WTC11 (cell line): ENCODE data around the gene PPP2R5A. TPM values are rescaled to one million over a fixed set of nuclear protein-coding genes. Genes with fewer than 3 reads are reported as not detected.

Experiments used
- ATAC-seq: fragments of 200-7000 bp; cut with Tn5 transposase; 2 replicates; pipeline ENCODE4 v1.10.0; 2021; ENCODE audit warnings: mild to moderate bottlenecking, moderate library complexity
- CTCF ChIA-PET: fragments of 300-600 bp; sonication (Branson Sonifier 250); formaldehyde crosslinking; loops from one replicate; lab custom pipeline; 2021; ENCODE audit warnings: antibody characterized with exemption; lab: Charles Lee
- POLR2A ChIA-PET: fragments of 350-600 bp; sonication (Branson Sonifier 250); formaldehyde crosslinking; loops from one replicate; lab custom pipeline; 2021; ENCODE audit warnings: antibody characterized with exemption; lab: Charles Lee
- DNase-seq: peaks from one replicate; pipeline ENCODE4 v3.0.0; 2021; ENCODE audit warnings: low spot score
- H3K27ac Mint-ChIP-seq: 2 replicates; pipeline ENCODE4 v1.8.0; 2021; ENCODE audit warnings: mixed read lengths
- H3K27me3 Mint-ChIP-seq: 2 replicates; pipeline ENCODE4 v1.8.0; 2021; ENCODE audit warnings: low read depth, mild to moderate bottlenecking, moderate library complexity, mixed read lengths
- H3K36me3 Mint-ChIP-seq: 2 replicates; pipeline ENCODE4 v1.8.0; 2021; ENCODE audit warnings: mixed read lengths
- H3K4me1 Mint-ChIP-seq: 2 replicates; pipeline ENCODE4 v1.8.0; 2022; ENCODE audit warnings: mixed read lengths
- H3K4me3 Mint-ChIP-seq: 2 replicates; pipeline ENCODE4 v1.8.0; 2021; ENCODE audit warnings: mild to moderate bottlenecking, moderate library complexity, mixed read lengths
- H3K9me3 Mint-ChIP-seq: 2 replicates; pipeline ENCODE4 v1.8.0; 2021; ENCODE audit warnings: mixed read lengths
- ATF1 ChIP-seq: sonication (generic); formaldehyde crosslinking; IDR thresholded peaks from 2 replicates; pipeline ENCODE4 v1.8.1; 2023; ENCODE audit warnings: mild to moderate bottlenecking, moderate library complexity, missing genetic modification reagents
- ATF6 ChIP-seq: sonication (generic); formaldehyde crosslinking; IDR thresholded peaks from 2 replicates; pipeline ENCODE4 v1.8.1; 2023; ENCODE audit warnings: mild to moderate bottlenecking, missing genetic modification reagents
- CREM ChIP-seq: sonication (generic); formaldehyde crosslinking; IDR thresholded peaks from 2 replicates; pipeline ENCODE4 v1.8.1; 2022; ENCODE audit warnings: mild to moderate bottlenecking, missing genetic modification reagents, moderate library complexity
- CTCF ChIP-seq: fragments of 200-600 bp; IDR thresholded peaks from 2 replicates; pipeline ENCODE4 v1.8.0; 2022; ENCODE audit warnings: antibody characterized with exemption
- ELF4 ChIP-seq: sonication (generic); formaldehyde crosslinking; IDR thresholded peaks from 2 replicates; pipeline ENCODE4 v1.8.1; 2022; ENCODE audit warnings: low read depth, mild to moderate bottlenecking, moderate library complexity, missing genetic modification reagents
- ESRRA ChIP-seq: sonication (generic); formaldehyde crosslinking; IDR thresholded peaks from 2 replicates; pipeline ENCODE4 v1.8.1; 2022; ENCODE audit warnings: mild to moderate bottlenecking, missing genetic modification reagents, borderline replicate concordance
- FOXP4 ChIP-seq: sonication (generic); formaldehyde crosslinking; IDR thresholded peaks from 2 replicates; pipeline ENCODE4 v1.8.0; 2022; ENCODE audit warnings: mild to moderate bottlenecking, missing genetic modification reagents
- GRHL2 ChIP-seq: fragments of 250-450 bp; sonication (Bioruptor Pico); IDR thresholded peaks from 2 replicates; pipeline ENCODE4 v1.8.0; 2022; ENCODE audit warnings: mild to moderate bottlenecking, moderate library complexity; ENCODE audit not compliant: insufficient replicate concordance, severe bottlenecking
- GTF2I ChIP-seq: fragments of 250-450 bp; sonication (Bioruptor Pico); conservative IDR thresholded peaks from 2 replicates; pipeline ENCODE4 v1.4.0; 2021; ENCODE audit warnings: mild to moderate bottlenecking
- HMGA2 ChIP-seq: fragments of 250-450 bp; sonication (Bioruptor Pico); IDR thresholded peaks from 2 replicates; pipeline ENCODE4 v1.4.0; 2021; ENCODE audit warnings: mild to moderate bottlenecking, moderate library complexity
- MAX ChIP-seq: sonication (generic); formaldehyde crosslinking; IDR thresholded peaks from 2 replicates; pipeline ENCODE4 v1.8.0; 2022; ENCODE audit warnings: mild to moderate bottlenecking, missing genetic modification reagents
- NFYB ChIP-seq: sonication (generic); formaldehyde crosslinking; conservative IDR thresholded peaks from 2 replicates; pipeline ENCODE4 v1.8.0; 2022; ENCODE audit warnings: low read depth, missing genetic modification reagents
- NR3C1 ChIP-seq: sonication (generic); formaldehyde crosslinking; conservative IDR thresholded peaks from 2 replicates; pipeline ENCODE4 v1.8.1; 2023; ENCODE audit warnings: low read depth, mild to moderate bottlenecking, missing genetic modification reagents
- OVOL2 ChIP-seq: fragments of 250-450 bp; sonication (Bioruptor Pico); IDR thresholded peaks from 2 replicates; pipeline ENCODE4 v1.9.0; 2021; ENCODE audit warnings: mild to moderate bottlenecking, borderline replicate concordance
- SMAD4 ChIP-seq: sonication (generic); formaldehyde crosslinking; IDR thresholded peaks from 2 replicates; pipeline ENCODE4 v1.8.0; 2022; ENCODE audit warnings: mild to moderate bottlenecking, missing genetic modification reagents
- SP1 ChIP-seq: sonication (generic); formaldehyde crosslinking; conservative IDR thresholded peaks from 2 replicates; pipeline ENCODE4 v1.8.1; 2022; ENCODE audit warnings: missing genetic modification reagents
- STAT6 ChIP-seq: sonication (generic); formaldehyde crosslinking; conservative IDR thresholded peaks from 2 replicates; pipeline ENCODE4 v1.8.1; 2023; ENCODE audit warnings: mild to moderate bottlenecking, low read depth, missing genetic modification reagents, moderate library complexity
- ZNF138 ChIP-seq: sonication (generic); formaldehyde crosslinking; conservative IDR thresholded peaks from 2 replicates; pipeline ENCODE4 v1.8.1; 2022; ENCODE audit warnings: mild to moderate bottlenecking, moderate library complexity, missing genetic modification reagents
- ZNF219 ChIP-seq: sonication (generic); formaldehyde crosslinking; IDR thresholded peaks from 2 replicates; pipeline ENCODE4 v1.8.0; 2023; ENCODE audit warnings: missing genetic modification reagents, mild to moderate bottlenecking, borderline replicate concordance
- ZNF263 ChIP-seq: sonication (generic); formaldehyde crosslinking; IDR thresholded peaks from 2 replicates; pipeline ENCODE4 v1.8.1; 2022; ENCODE audit warnings: low read depth, mild to moderate bottlenecking, moderate library complexity, missing genetic modification reagents
- total RNA-seq: library from RNA; stranded (reverse); gene quantifications from 3 replicates; pipeline ENCODE4 v1.2.3, GENCODE V29; 2021
- TF ChIP-seq, protein P1 (sequence below): sonication (generic); formaldehyde crosslinking; IDR thresholded peaks from 2 replicates; pipeline ENCODE4 v1.8.1; 2022; ENCODE audit warnings: mild to moderate bottlenecking, missing genetic modification reagents, moderate library complexity, borderline replicate concordance
- TF ChIP-seq, protein P2 (sequence below): sonication (generic); formaldehyde crosslinking; IDR thresholded peaks from 2 replicates; pipeline ENCODE4 v1.8.1; 2023; ENCODE audit warnings: mild to moderate bottlenecking, missing genetic modification reagents, moderate library complexity
- TF ChIP-seq, protein P3 (sequence below): fragments of 250-450 bp; sonication (Bioruptor Pico); IDR thresholded peaks from 2 replicates; pipeline ENCODE4 v2.1.2; 2022; ENCODE audit warnings: mild to moderate bottlenecking, moderate library complexity

The PPP2R5A gene
- total RNA-seq, 1 experiment from 2014 or later = 35.9 TPM

- H3K4me1 Mint-ChIP-seq = no peaks in the 10 kb centered on the region
- DNase-seq = no peak
- no peaks in the 10 kb centered on the region for H3K36me3 Mint-ChIP-seq
- H3K4me3 Mint-ChIP-seq = no peak overlapping the region
- H3K27ac Mint-ChIP-seq = no peak overlapping the region
- POLR2A ChIA-PET = no interaction called here
- TF ChIP-seq ATF1 (CRISPR knock-in tag) (no peak), CREM (no peak), ESRRA (CRISPR knock-in tag) (no peak), STAT6 (CRISPR knock-in tag) (no peak), ZNF138 (CRISPR knock-in tag) (no peak)
- TF ChIP-seq, protein P1, sequence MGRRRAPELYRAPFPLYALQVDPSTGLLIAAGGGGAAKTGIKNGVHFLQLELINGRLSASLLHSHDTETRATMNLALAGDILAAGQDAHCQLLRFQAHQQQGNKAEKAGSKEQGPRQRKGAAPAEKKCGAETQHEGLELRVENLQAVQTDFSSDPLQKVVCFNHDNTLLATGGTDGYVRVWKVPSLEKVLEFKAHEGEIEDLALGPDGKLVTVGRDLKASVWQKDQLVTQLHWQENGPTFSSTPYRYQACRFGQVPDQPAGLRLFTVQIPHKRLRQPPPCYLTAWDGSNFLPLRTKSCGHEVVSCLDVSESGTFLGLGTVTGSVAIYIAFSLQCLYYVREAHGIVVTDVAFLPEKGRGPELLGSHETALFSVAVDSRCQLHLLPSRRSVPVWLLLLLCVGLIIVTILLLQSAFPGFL (CRISPR knock-in tag) = no peak
- TF ChIP-seq, protein P2, sequence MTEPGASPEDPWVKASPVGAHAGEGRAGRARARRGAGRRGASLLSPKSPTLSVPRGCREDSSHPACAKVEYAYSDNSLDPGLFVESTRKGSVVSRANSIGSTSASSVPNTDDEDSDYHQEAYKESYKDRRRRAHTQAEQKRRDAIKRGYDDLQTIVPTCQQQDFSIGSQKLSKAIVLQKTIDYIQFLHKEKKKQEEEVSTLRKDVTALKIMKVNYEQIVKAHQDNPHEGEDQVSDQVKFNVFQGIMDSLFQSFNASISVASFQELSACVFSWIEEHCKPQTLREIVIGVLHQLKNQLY (CRISPR knock-in tag) = no peak
- H3K27me3 Mint-ChIP-seq = no peaks in the 10 kb centered on the region; the same call in 1 of the 2 replicates
- CTCF ChIA-PET = interaction anchor here (0.6 kb wide), 1 partner anchor 165 kb away, joined by 3 read pairs; no protein-coding TSS in a partner anchor
- ATAC-seq = no peak
- H3K9me3 Mint-ChIP-seq = no peaks in the 10 kb centered on the region
Observed at GRCh38 chr1:212237651-212238050, 47.6 kb upstream of the PPP2R5A start.

DNA sequence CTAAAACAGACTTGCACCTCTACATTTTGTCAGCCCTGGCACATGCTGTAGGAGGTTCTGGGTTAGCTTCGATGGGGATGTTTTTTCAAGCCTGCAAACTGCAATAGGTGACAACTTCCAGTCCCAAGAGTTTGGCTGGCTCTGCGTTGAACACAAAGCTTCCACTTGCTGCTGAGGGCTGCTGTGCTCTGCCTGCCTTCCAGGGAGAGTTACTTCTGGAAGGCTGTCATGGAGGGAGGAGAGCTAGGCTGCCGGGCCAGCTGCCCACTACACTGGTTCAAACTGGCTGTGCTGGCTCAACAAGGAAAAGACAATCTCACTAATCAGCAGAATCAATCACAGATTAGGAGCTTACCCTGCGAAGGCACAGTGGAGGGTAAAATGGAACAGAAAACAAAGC is 46.7 kb upstream of the PPP2R5A start:
- Mint-ChIP-seq H3K27me3 (no peaks in the 10 kb centered on the region; the same call in 1 of the 2 replicates), H3K36me3 (no peaks in the 10 kb centered on the region), H3K9me3 (no peaks in the 10 kb centered on the region), H3K4me3 (no peak overlapping the region), H3K4me1 (no peaks in the 10 kb centered on the region), H3K27ac (no peak overlapping the region)
- ChIA-PET POLR2A (no interaction called here), CTCF (no interaction called here)
- DNase-seq (no peak), ATAC-seq (no peak)
- no peak for TF ChIP-seq SMAD4 (CRISPR knock-in tag)
- no peak for TF ChIP-seq NR3C1 (CRISPR knock-in tag)
- no peak for TF ChIP-seq CTCF
- TF ChIP-seq NFYB = no peak
- no peak for TF ChIP-seq HMGA2 (CRISPR knock-in tag)
- TF ChIP-seq OVOL2 = no peak
- no peak for TF ChIP-seq CREM
- TF ChIP-seq MAX (CRISPR knock-in tag) = no peak
- TF ChIP-seq, protein P3, sequence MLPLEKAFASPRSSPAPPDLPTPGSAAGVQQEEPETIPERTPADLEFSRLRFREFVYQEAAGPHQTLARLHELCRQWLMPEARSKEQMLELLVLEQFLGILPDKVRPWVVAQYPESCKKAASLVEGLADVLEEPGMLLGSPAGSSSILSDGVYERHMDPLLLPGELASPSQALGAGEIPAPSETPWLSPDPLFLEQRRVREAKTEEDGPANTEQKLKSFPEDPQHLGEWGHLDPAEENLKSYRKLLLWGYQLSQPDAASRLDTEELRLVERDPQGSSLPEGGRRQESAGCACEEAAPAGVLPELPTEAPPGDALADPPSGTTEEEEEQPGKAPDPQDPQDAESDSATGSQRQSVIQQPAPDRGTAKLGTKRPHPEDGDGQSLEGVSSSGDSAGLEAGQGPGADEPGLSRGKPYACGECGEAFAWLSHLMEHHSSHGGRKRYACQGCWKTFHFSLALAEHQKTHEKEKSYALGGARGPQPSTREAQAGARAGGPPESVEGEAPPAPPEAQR (CRISPR knock-in tag) = no peak
- TF ChIP-seq GTF2I (CRISPR knock-in tag) = no peak
- TF ChIP-seq ELF4 = no peak
- no peak for TF ChIP-seq ATF6 (CRISPR knock-in tag)
- no peak for TF ChIP-seq FOXP4 (CRISPR knock-in tag)
- TF ChIP-seq SP1 (CRISPR knock-in tag) = no peak
- TF ChIP-seq GRHL2 (CRISPR knock-in tag) = no peak
- TF ChIP-seq ZNF263 (CRISPR knock-in tag) = no peak
- no peak for TF ChIP-seq ZNF219 (CRISPR knock-in tag)
